NB4 (cell line): ENCODE results near the gene FOXE1.

Experiments used
- DNase-seq: peaks from one replicate; pipeline ENCODE4 v3.0.0; 2010; ENCODE audit warnings: low read depth
- H3K4me3 ChIP-seq: one replicate; pipeline ENCODE4 v1.5.1; 2011; ENCODE audit warnings: mild to moderate bottlenecking, low read depth, low read length, moderate library complexity
- CTCF ChIP-seq: IDR thresholded peaks from one replicate; pipeline ENCODE4 v1.5.1; 2012; ENCODE audit warnings: low read depth, low read length
- MAX ChIP-seq: IDR thresholded peaks from 2 replicates; pipeline ENCODE4 v1.6.1; 2011; ENCODE audit warnings: low read depth, low read length
- MYC ChIP-seq: IDR thresholded peaks from 2 replicates; pipeline ENCODE4 v1.6.1; 2011; ENCODE audit warnings: low read depth, low read length
- POLR2A ChIP-seq: IDR thresholded peaks from 2 replicates; pipeline ENCODE4 v1.6.1; 2011; ENCODE audit warnings: mild to moderate bottlenecking; ENCODE audit not compliant: insufficient read length; ENCODE audit errors: extremely low read depth

FOXE1 gene

GRCh38 chr9:97873882-97874281, 20.9 kb downstream of the FOXE1 start:
- peak; percentile 43 for DNase-seq
- TF ChIP-seq POLR2A (no peak), MAX (no peak), CTCF (no peak), MYC (no peak)
- H3K4me3 ChIP-seq, result no peak overlapping the region

GRCh38 chr9:97874624-97875023, 21.6 kb downstream of the FOXE1 start:
- H3K4me3 ChIP-seq, result no peak overlapping the region
- DNase-seq, result no peak
- no peak for TF ChIP-seq MYC
- TF ChIP-seq POLR2A, result no peak
- TF ChIP-seq MAX, result no peak
- no peak for TF ChIP-seq CTCF

- no peak for DNase-seq
- no peak overlapping the region for H3K4me3 ChIP-seq
- TF ChIP-seq POLR2A (no peak), MAX (no peak), MYC (no peak), CTCF (no peak)
Observed at GRCh38 chr9:97875111-97875510, 22.1 kb downstream of the FOXE1 start.

GRCh38 chr9:97876061-97876460, 23.0 kb downstream of the FOXE1 start:
- no peak overlapping the region for H3K4me3 ChIP-seq
- no peak for DNase-seq
- no peak for TF ChIP-seq CTCF
- TF ChIP-seq MYC, result no peak
- TF ChIP-seq MAX, result no peak
- TF ChIP-seq POLR2A, result no peak

- TF ChIP-seq MAX, result no peak
- TF ChIP-seq MYC, result no peak
- TF ChIP-seq CTCF, result no peak
- no peak for TF ChIP-seq POLR2A
- no peak for DNase-seq
- no peak overlapping the region for H3K4me3 ChIP-seq
Observed at GRCh38 chr9:97880336-97880735, 27.3 kb downstream of the FOXE1 start.
